Thyroid gland (tissue), 4 donors: ENCODE data around the gene EFNA2. TPM values are rescaled to one million over a fixed set of nuclear protein-coding genes. Genes with fewer than 3 reads are reported as not detected.

Source experiments
- DNase-seq, 2 donors: peaks; one replicate each; pipeline ENCODE4 v3.0.0-alpha.2; 2019
- H3K27ac ChIP-seq, 3 donors: fragments of 200-600 bp; sonication (generic); 1 replicate in 2 of 3; 2 replicates in 1 of 3; pipeline ENCODE4 v1.5.1; 2016 to 2019; ENCODE audit warnings: mild to moderate bottlenecking in 1 of 3, moderate library complexity in 1 of 3
- H3K27me3 ChIP-seq: fragments of 200-600 bp; sonication (generic); one replicate; pipeline ENCODE4 v1.5.1; 2019
- H3K36me3 ChIP-seq, 2 donors: fragments of 200-600 bp; sonication (generic); one replicate each; pipeline ENCODE4 v1.5.1; 2016 to 2019
- H3K4me1 ChIP-seq, 2 donors: fragments of 200-600 bp; sonication (generic); one replicate each; pipeline ENCODE4 v1.5.1; 2017 to 2019
- H3K4me3 ChIP-seq, 3 donors: fragments of 200-600 bp; sonication (generic); replicated peaks in 1 of 3; 1 replicate in 2 of 3; 2 replicates in 1 of 3; pipeline ENCODE4 v1.5.1; 2016; ENCODE audit warnings: mild to moderate bottlenecking in 1 of 3
- H3K9me3 ChIP-seq: fragments of 200-600 bp; sonication (generic); one replicate; pipeline ENCODE4 v1.5.1; 2017
- CTCF ChIP-seq, 6 experiments: fragments of 200-600 bp in 3 of 6; fragments of 450-650 bp in 3 of 6; sonication (generic) in 3 of 6; IDR thresholded peaks; one replicate each; pipeline ENCODE4 v1.5.1; 2016 to 2019; ENCODE audit warnings: antibody characterized with exemption in 6 of 6, mild to moderate bottlenecking in 2 of 6, inconsistent platforms in 1 of 6, moderate library complexity in 1 of 6
- POLR2A ChIP-seq, 2 donors: fragments of 450-650 bp; IDR thresholded peaks; one replicate each; pipeline ENCODE4 v1.6.1; 2017; ENCODE audit warnings: antibody characterized with exemption in 2 of 2, mild to moderate bottlenecking in 2 of 2, moderate library complexity in 1 of 2
- WGBS, 2 donors: methylation state at CpG; one replicate each; pipeline ENCODE4 v1.1.5; 2017; 5-methylcytosine and 5-hydroxymethylcytosine counted together
- intact Hi-C: fragments of 100-400 bp; cut with DNase I; formaldehyde crosslinking; loops from one replicate; pipeline ENCODE4 v1.15.1; 2023
- total RNA-seq, 4 donors: library from RNA; depleted of rRNA; stranded (reverse); fragments of >200 nt; gene quantifications; one replicate each; pipeline ENCODE4 v1.2.3, GENCODE V29; 2016

The EFNA2 gene
- total RNA-seq, 4 donors from 2014 or later, result not detected

- WGBS, 2 donors, result 75 to 77% methylated on average over 9 to 10 of the region's 10 CpGs
- TF ChIP-seq POLR2A (IDR thresholded peaks at IDR 0.05) (no peak), CTCF (IDR thresholded peaks at IDR 0.05) (no peak)
- peak overlapping the region in 2 of 3 donors; percentile 80 to 99 for H3K27ac ChIP-seq
Measured at GRCh38 chr19:1276628-1277022, 9.0 kb upstream of the EFNA2 start.

GRCh38 chr19:1277061-1277460 is 8.6 kb upstream of the EFNA2 start:
- TF ChIP-seq POLR2A (IDR thresholded peaks at IDR 0.05), result no peak
- TF ChIP-seq CTCF (IDR thresholded peaks at IDR 0.05), result no peak
- no peak overlapping the region for H3K4me3 ChIP-seq
- peaks cover 19 to 37% of the 10 kb centered on the region in 2 donors for H3K4me1 ChIP-seq
- intact Hi-C loops, result loop anchor here (2.0 to 5.0 kb wide), 2 partner anchors 78 to 130 kb away; partner anchors contain the start of gene DAZAP1
- H3K36me3 ChIP-seq, result peaks cover 37 to 40% of the 10 kb centered on the region in 2 donors
- H3K9me3 ChIP-seq, result no peaks in the 10 kb centered on the region
- no peaks in the 10 kb centered on the region for H3K27me3 ChIP-seq
- DNase-seq, result no peak
- no peak overlapping the region for H3K27ac ChIP-seq
- WGBS, 2 donors, result 95 to 97% methylated on average over 12 to 15 of the region's 15 CpGs

More at GRCh38 chr19:1276628-1277022, 9.0 kb upstream of the EFNA2 start:
- peaks cover 42 to 45% of the 10 kb centered on the region in 2 donors for H3K36me3 ChIP-seq
- no peaks in the 10 kb centered on the region for H3K27me3 ChIP-seq
- no peaks in the 10 kb centered on the region for H3K9me3 ChIP-seq
- DNase-seq, result no peak
- intact Hi-C loops, result loop anchor here (2.0 to 5.0 kb wide), 2 partner anchors 78 to 131 kb away; partner anchors contain the start of gene DAZAP1
- peak overlapping the region in 1 of 3 donors; percentile 74 for H3K4me3 ChIP-seq
- peaks cover 23 to 41% of the 10 kb centered on the region in 2 donors for H3K4me1 ChIP-seq

- TF ChIP-seq CTCF (IDR thresholded peaks at IDR 0.05), result no peak
- intact Hi-C loops, result loop anchor here (5.0 kb wide), 1 partner anchor 129 kb away; the partner anchor contains the start of gene DAZAP1
- no peaks in the 10 kb centered on the region for H3K27me3 ChIP-seq
- H3K4me1 ChIP-seq, result peaks cover 19 to 28% of the 10 kb centered on the region in 2 donors
- no peak overlapping the region for H3K27ac ChIP-seq
- H3K36me3 ChIP-seq, result peaks cover 27 to 30% of the 10 kb centered on the region in 2 donors
- no peak overlapping the region for H3K4me3 ChIP-seq
- 85 to 90% methylated on average over 11 to 12 of the region's 12 CpGs for WGBS, 2 donors
- DNase-seq, result no peak
- H3K9me3 ChIP-seq, result no peaks in the 10 kb centered on the region
Measured at GRCh38 chr19:1278074-1278473, 7.6 kb upstream of the EFNA2 start.

GRCh38 chr19:1278713-1279660 is 6.7 kb upstream of the EFNA2 start:
- H3K27ac ChIP-seq, result no peak overlapping the region
- intact Hi-C loops, result loop anchor here (5.0 kb wide), 1 partner anchor 128 kb away; the partner anchor contains the start of gene DAZAP1
- H3K9me3 ChIP-seq, result no peaks in the 10 kb centered on the region
- no peak overlapping the region for H3K4me3 ChIP-seq
- H3K27me3 ChIP-seq, result no peaks in the 10 kb centered on the region
- WGBS, 2 donors, result 91% methylated on average over 15 to 21 of the region's 25 CpGs
- H3K4me1 ChIP-seq, result peaks cover 19 to 21% of the 10 kb centered on the region in 2 donors
- DNase-seq, result no peak
- TF ChIP-seq POLR2A (IDR thresholded peaks at IDR 0.05) (no peak), CTCF (IDR thresholded peaks at IDR 0.05) (no peak)
- H3K36me3 ChIP-seq, result peaks cover 18 to 21% of the 10 kb centered on the region in 2 donors
